Measurements from ENCODE around the gene SHISAL1.
"Not testable (repeated sequence)": the region's sequence is repeated elsewhere in the genome, so short reads cannot be mapped to it uniquely, and the experiment has no call there.

The SHISAL1 gene

DNA sequence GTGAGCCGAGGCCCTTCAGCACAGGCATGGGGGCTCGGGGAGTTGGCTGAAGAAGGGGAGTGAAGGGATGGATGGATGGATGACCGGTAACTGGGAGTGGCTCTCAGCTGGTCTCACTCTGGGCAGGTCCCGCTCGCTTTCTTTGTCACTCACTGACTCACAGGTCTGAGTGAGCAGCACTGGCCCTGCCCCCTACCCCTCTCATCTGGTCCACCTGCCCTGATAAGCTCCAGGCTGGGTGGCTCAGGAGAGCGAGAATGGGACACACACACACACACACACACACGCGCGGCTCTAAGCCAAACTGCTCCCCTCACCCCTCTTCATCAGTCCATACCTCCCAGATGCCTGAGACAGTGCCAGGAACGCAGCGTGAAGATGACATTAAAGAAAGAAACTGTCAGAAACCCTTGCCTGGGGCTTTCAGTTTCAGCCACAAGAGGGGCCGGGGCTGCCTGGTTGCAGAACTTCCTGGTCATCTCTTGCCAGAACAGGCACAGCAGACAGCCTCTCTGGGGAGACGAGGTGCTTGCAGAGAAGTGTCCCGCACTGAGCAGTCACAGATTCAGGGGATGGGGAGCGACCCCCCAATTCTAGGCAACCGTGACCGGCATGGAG, 16.5 kb upstream of the SHISAL1 start:
- DNase-seq (ENCODE audit: insufficient read length, low spot score) (peak; percentile 98), FAIRE-seq (peak; percentile 87)

DNA sequence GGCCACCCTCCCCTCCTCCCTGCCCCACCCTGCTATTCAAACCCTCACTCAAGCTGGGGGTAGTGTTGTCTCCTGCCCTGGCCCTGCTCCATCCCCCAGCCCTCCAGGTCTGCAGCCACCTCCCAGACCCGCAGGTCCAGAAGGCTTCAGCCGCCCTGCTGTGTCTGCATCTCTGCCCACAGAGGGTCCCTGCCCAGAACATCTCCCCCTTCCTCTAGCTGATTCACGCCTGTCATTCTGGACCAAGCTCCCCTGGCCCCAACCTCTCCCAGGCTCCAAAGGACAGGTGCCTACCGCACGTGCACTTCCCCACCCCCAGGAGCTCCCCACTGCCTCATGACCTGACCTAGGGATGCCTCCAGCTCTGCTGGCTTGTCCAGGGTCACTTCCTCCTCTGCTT, 16.0 kb upstream of the SHISAL1 start:
- FAIRE-seq, result no peak
- no peak for DNase-seq (ENCODE audit: insufficient read length, low spot score)

DNA sequence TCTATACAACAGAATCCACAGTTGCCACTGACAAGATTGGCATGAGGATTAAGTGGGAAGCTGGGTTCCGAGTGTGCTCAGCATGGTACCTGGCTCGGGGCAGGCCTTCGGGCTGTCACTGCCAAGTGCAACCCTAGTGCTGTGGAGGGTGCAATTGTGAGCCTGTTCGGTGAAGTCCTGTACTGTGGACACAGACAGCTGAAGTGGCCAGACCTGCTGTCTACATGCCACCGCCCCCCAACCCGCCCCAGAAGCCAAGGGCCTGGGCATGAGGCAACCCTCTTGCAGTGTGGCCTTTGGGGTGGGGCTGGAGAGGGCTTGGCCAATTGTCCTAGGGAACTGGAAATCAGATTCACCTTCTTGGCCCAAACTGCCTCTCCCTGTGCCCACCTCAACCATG, 15.6 kb upstream of the SHISAL1 start:
- no peak for DNase-seq (ENCODE audit: insufficient read length, low spot score)
- no peak for FAIRE-seq

DNA sequence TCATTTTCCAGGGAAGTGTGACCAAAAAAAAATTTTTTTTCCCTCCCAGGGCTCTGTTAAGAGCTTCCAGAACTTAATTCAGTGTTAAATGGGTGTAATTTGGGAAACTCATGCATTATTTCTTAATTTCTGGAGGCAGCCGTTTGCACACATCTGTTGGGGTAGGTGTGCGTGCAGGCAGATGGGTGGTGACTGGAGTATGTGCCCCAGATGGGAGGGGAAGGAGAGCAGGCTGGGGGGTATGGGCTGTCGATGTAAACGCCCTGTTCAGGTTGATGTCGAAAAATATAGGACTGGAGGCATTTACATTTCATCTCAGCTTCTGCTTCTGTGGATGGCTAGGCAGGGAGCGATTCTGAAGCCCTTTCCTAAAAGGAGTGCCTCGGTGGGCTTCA, 13.7 kb upstream of the SHISAL1 start:
- FAIRE-seq, result no peak
- DNase-seq (ENCODE audit: insufficient read length, low spot score), result no peak

DNA sequence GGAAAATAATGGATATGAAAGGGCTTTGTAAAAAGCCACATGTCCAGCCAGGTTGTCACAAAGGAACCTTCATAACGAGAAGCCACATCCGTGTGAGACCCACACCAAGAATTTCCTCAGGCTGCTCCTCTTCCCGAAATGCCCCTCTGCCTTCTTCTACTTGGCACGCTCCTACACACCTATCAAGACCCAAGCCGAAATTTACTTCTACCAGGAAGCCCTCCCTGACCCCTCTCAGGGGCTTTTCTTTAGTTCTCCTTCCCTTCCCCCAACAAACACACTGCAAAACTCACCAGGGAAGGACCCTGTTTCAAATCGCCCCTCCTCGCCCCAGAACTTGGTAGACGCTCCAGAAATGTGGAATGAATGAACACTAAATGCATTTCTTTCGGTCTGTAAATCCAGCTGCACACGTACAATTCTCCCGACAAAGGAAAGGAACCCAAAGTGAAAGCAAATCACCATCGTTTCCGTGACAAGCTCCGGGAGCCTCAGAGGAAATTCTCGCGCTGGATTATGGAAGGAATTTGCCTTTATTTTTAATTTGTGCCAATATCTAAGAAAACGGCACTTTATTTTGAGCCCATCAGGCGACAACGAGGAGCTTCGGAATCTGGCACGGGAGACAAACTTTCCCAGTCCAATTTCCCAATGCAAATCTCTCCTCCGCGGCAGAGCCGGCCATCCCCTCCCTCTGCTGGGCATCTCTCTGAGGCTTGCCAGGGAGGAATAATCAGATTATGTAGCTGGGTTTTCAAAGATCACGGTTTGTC, 13.2 kb upstream of the SHISAL1 start:
- DNase-seq (ENCODE audit: insufficient read length, low spot score), result no peak

DNA sequence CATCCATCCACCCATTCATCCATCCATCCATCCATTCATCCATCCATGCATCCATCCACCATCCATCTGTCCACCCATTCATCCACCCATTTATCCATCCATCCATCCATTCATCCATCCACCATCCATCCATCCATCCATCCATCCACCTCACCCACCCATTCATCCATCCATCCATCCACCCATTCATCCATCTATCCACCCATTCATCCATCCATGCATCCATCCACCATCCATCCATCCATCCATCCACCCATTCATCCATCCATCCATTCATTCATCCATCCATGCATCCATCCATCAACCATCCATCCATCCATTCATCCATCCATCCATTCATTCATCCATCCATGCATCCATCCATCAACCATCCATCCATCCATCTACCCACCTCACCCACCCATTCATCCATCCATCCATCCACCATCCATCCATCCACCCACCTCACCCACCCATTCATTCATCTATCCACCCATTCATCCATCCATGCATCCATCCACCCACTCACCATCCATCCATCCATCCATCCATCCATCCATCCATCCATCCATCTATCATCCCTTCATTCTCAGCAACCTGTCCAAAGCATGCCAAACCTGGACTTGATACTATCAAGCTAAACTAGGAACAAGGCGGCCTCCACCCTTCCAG, 10.5 kb upstream of the SHISAL1 start:
- DNase-seq (ENCODE audit: insufficient read length, low spot score); FAIRE-seq: not testable (repeated sequence)

More for the DNA sequence above, 13.2 kb upstream of the SHISAL1 start:
- FAIRE-seq, result no peak

DNA sequence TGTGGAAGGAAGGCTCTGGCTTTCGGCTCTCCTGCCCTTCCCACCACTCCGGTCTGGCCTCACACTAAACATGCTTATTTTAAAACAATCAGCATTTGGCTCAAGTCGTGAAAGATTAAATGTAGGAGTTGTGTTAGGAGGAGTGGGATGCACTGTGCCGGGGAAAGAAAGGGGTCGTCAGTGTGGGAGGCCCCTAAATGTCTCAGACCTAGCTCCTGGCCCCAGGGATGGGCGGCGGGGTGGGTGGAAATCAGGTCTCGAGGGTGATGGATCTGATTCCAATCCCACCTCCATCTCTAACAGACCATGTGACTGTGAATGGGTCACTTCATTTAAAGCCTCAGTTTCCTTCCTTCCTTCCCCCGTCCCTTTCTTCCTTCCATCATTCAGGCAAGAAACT, 6.9 kb upstream of the SHISAL1 start:
- FAIRE-seq (no peak), DNase-seq (ENCODE audit: insufficient read length, low spot score) (no peak)

DNA sequence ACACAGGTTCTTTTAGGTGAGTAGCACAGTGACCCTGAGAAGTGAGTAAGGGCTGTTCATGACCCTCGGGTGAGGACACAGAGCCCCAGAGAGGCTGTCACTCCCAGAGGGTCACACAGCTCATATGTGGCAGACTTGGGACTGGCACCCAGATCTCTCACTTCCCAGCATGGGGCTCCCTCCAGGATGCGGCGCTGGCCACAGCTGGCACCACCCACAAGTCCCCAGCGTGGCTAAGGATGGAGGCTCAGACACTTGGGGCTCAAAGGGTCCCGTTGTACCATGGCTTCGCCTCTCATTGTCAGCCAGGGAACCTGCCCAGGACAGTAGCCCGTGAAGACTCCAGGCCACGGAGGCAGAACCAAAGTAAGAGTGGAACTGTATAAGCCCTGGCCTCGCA, 6.0 kb upstream of the SHISAL1 start:
- DNase-seq (ENCODE audit: insufficient read length, low spot score) (no peak), FAIRE-seq (no peak)

DNA sequence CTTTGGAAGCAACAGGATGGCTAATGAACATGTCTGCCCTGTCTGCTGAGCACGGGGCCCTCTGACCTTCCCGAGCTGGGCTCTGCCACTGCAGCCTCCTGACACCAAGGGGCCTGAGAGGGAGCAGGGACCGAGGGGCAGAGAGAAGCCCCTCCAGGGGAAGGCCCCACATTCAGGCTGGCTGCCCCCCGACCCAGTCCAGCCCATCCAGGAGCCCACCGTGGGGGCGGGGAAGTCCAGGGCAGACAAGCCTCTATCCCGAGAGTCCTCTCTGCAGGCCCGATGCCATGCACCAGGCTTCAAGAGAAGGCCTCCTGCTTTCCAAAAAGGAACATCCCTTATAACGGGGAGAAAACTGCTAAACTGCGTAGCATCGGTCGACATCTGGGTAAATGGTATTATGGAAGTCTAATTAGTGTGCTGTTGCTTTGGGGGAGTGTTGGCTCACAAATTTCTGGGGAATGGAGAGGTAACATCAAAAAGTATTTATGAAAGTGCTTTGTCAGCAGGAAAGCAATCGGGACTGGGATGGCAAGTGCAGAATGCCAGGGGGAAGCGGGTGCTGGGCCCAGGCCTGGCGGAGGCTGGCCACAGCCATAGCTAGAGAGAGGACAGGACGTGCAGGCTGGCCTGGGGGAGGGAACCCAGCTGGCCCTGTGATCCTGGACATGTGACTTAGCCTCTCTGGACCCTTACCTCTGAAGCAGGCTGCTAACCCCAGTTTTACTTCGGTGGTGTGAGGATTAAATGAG, 5.3 kb upstream of the SHISAL1 start:
- DNase-seq (ENCODE audit: insufficient read length, low spot score) (no peak), FAIRE-seq (no peak)

DNA sequence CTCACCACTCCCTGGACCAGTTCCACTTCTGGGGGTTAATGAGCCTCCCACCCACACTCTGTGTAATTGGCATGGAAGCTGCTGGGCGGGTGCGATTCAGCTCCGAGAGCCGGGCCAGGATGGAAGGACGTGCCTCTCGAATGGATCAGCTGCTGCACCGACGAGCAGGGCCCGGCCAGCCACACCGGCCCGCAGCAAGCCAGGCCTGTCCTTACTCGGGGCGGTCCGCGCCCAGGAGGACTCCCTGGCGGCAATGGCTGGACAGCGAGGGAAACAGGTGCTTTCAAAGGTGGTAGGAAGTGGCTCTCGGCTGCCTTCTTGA, 4.3 kb upstream of the SHISAL1 start:
- FAIRE-seq (no peak), DNase-seq (ENCODE audit: insufficient read length, low spot score) (no peak)

DNA sequence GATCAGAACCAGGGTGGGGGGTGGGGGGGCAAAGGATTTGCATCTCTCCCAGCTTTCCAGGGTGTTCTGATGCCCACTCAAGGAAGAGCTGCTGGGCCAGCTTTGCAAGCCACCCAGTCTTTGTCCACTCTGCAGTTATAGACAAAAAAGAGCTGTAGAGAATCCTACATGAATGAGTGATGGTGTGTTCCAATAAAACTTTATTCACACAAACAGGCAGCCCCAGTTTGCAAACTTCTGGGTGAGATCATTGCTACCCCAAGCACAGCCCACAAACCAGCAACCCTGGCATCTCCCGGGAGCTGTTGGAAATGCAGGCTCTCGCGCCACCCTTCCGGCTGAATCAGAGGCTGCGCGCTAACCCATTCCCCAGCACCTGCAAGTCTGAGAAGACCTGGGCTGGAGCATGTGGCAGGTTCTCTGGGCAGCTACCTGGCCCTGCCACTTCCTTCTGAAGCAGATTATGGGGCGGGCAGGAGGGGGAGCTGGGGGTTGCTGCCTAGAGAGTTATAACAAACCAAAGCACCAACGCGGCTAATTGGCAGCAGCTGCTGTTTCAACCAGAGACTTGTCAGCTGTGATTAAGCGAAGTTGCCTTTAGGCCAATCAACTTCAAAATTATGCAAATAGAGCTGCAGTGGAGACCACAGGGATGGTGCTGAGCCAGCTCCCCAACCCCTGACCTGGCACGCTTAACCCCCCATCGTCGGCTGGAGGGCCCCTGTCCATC, 3.8 kb upstream of the SHISAL1 start:
- no peak for FAIRE-seq

DNA sequence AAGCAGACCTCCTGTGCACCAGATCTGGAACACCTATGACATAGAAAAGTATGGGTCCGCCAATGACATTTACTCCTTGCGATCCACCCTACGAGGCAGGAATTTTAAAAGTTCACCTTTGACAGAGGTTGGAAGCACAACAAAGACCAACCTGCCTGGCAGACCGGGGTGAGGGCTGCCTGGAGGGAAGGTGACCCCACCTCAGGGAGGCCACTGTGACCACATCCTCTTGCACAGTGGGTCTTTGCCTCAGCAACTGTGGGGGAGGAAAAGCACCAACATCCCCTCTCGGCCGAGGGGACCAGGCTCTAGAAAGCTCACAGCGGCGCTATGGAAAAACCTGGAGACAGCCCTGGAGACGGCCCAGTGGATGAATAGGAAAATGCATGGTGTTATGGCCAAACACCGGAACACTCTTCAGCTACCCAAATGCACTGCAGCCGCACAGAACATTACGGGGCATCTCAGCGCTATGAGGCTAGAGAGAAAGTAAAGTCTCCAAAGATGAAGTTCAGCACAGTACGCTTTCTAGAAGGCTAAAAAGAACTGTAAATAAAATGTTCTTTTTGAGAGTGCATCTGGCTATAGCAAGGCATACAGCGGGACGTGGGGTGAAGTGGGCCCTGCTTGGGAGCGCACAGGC, 1.8 kb upstream of the SHISAL1 start:
- no peak for DNase-seq (ENCODE audit: insufficient read length, low spot score)
- FAIRE-seq, result no peak

More for the DNA sequence above, 3.8 kb upstream of the SHISAL1 start:
- no peak for DNase-seq (ENCODE audit: insufficient read length, low spot score)

DNA sequence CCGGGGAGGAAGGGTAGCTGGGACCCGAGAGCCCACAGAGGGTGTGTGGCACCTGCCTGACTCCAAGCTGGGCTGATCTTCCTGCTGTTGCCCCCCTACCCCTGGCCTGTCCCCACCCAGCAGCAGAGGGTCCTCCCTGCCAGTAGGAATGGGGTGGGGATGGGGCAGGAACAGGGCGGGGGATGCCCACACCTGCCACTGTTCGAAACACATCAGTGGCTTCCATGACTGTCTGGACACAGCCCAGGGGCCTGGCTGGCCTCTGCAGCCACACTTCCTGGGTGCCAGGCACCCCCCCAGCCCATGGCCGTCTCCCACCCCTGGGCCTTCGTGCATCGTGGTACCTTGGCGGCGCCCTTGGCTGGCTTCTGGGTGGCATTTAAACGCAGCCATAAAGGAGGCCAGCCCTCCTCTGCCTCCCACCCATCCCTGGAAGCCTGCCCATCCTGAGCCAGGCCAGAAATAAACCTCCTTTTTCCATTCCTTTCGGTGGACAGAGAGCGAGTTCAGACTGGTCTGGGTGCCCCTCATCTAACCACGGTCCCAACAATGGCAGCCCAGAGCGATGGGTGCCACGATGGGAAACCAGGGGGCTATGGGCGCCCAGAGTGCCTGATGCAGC, 745 bp upstream of the SHISAL1 start:
- DNase-seq (ENCODE audit: insufficient read length, low spot score), result no peak
- FAIRE-seq, result no peak

DNA sequence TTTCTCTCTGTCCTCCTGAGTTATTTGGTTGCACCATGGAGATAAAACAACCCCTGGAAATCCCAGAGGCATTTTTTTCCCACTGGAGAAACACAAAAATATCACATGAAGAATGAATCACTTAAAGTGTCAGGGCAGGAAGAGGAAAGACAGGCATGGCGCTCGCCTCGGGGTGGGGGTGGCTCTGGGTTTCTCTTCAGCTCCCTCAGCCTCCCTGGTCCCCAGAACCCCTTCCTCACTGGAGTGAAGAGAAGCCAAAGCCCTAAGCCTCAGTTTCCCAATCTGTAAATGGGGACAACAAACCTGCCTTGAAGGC, 938 bp downstream of the SHISAL1 start:
- DNase-seq (ENCODE audit: insufficient read length, low spot score) (no peak), FAIRE-seq (no peak)

DNA sequence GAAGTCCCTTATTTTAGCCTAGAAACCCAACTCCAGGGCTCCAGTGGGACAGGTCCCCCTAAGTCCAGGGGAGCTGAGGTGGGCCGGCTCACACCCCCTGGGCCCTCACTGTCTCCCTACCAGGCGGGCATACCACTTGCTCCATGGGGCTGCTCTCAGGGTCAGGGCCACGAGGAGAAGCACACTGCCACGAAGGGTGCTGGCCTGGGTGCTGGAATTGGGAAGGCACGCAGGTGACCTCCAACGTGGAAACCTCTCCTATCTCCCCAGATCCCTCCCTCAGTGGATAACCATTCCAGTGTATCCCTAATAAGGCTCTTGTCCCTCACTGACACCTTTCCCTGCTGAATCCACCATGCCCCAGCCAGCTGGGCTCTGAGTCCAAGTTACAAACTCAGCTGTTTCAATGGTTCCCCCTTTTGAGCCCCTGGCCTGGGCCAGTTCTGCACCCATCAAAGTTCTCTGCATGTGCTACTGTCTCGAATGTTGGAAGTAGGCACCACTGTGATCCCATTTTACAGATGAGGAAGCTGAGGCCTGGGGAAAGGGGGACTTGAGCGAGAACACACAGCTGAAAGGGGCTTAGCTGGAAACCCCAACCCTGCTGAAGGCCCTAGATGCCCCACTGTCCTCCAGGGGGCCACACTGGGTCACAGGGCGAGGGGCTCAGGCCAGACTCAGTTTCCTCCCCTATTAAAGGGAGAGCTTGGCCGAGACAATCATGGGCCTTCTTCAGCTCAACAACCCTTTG, 1.5 kb downstream of the SHISAL1 start:
- no peak for FAIRE-seq
- DNase-seq (ENCODE audit: insufficient read length, low spot score), result no peak

DNA sequence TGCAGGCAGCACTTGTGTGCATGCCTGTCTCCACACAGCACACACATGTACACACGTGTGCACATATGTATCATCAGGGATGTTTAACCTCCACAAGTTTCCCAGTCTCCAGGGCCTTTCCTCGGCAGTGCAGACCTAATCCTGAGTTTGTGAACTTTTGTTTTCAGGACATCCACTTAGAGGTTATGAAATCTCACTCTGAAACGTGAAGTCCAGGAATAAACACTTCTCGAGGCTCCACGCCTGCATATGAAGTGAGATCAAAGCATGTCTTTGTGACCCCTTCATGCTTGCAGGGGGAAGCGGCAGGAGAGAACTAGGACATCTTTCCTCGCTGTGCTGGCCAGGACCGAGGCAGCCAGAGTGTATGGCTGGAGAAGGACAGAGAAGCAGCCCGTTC, 3.1 kb downstream of the SHISAL1 start:
- DNase-seq (ENCODE audit: insufficient read length, low spot score) (no peak), FAIRE-seq (no peak)

DNA sequence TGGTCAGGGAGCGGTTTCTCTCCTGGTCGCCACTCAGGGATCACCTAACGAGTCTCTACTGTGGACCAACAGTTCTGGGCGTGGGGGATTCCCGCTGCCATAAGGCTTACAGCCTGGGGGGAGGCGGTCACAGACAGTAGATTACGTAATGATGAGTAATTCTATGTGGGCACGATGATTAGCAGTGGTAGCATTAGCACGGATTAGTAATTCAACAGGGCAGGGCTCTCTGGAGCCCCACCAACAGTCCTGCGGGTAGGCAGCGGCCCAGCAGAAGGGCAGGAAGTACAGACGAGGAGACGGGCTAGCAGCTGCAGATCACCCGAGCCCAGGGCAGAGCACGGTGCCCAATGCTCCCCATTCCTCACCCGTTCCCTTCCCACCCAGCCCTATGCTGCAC, 3.6 kb downstream of the SHISAL1 start:
- FAIRE-seq, result no peak

DNA sequence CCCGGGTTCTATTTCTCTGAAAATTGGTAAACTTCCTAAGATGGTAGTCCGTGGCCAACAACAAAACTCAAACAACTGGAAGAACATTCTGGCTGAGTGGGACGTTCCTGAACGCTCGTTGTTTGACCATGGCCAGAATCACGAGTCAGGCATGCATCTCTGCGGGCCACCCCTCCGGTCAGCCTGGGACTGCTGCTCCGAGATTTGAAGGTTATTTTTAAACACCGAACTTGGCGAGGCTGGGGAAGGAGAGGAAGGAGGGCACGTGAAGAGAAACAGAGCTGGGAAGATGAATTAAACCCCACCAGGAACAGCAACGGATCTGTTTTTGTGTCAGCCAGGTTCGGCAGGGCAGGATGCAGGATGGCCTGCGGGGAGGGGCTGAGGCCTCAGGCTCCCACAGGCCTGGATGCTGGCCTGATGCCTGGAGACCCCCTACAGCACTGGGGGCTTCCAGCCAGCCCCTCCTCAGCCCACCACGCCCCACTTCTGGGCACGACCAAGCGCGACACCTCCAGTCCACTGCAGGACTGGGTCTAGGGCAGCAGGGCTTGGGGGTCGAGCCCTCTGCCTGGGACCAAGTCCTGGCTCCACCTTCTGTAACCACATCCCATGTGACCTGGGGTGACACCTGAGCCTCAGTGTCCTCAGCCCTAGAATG, 5.1 kb downstream of the SHISAL1 start:
- DNase-seq (ENCODE audit: insufficient read length, low spot score) (no peak), FAIRE-seq (no peak)

More for the DNA sequence above, 3.6 kb downstream of the SHISAL1 start:
- no peak for DNase-seq (ENCODE audit: insufficient read length, low spot score)

DNA sequence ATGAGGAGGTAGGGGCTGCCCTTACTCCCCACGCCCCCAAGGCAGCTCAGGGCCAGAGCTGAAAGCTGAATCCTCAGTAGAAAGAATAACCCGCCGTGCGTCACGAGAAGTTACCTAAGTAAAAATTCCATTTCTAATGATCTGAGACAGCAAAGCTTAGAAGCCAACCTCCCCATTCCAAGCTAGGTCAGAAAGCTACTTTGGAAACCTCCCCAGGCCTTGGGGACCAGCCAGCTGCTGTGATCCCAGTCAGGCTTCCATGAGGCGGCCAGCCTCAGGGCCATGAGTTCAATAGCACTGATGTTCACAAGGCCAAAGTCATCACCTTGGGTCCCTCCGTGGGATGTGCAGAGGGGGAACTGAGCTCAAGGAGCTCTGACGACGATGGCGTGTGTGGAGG, 6.9 kb downstream of the SHISAL1 start:
- DNase-seq (ENCODE audit: insufficient read length, low spot score) (no peak), FAIRE-seq (no peak)
